Suppressor macrophage (primary cell): ENCODE measurements around the gene CDKL1.
"Not testable (repeated sequence)": the region's sequence is repeated elsewhere in the genome, so short reads cannot be mapped to it uniquely, and the experiment has no call there.

Experiments used
- DNase-seq, 4 experiments: peaks; one replicate each; pipeline ENCODE4 v3.0.0-alpha.2; 2020 to 2022

The CDKL1 gene

GRCh38 chr14:50321009-50321660 is 75.5 kb downstream of the CDKL1 start:
- peak; percentile 79 to 92 (median 85) for DNase-seq

- peak in 2 of 4 experiments; percentile 11 to 17 for DNase-seq
Measured at GRCh38 chr14:50320283-50320682, 76.4 kb downstream of the CDKL1 start.

- DNase-seq: peak in 1 of 4 experiments; percentile 26
Measured at GRCh38 chr14:50319721-50320120, 77.0 kb downstream of the CDKL1 start.

- DNase-seq: peak in 1 of 4 experiments; percentile 22
Measured at GRCh38 chr14:50319293-50319692, 77.4 kb downstream of the CDKL1 start.

GRCh38 chr14:50318031-50318626 is 78.6 kb downstream of the CDKL1 start:
- peak in 3 of 4 experiments; percentile 15 to 67 (median 31) for DNase-seq

GRCh38 chr14:50314098-50314497 is 82.6 kb downstream of the CDKL1 start:
- DNase-seq: not testable (repeated sequence)

- no peak for DNase-seq
Measured at GRCh38 chr14:50312734-50313054, 84.0 kb downstream of the CDKL1 start.

- peak; percentile 97 to 98 (median 98) for DNase-seq
Measured at GRCh38 chr14:50311972-50312733, 84.5 kb downstream of the CDKL1 start, which contains the start of the genes DMAC2L and L2HGDH. Gene DMAC2L (plus strand): TSS chr14:50312324. CDS start chr14:50321488, 9,164 bp downstream. Gene L2HGDH (minus strand): TSS chr14:50312229. CDS start chr14:50312150, 79 bp downstream.

- DNase-seq: peak in 3 of 4 experiments; percentile 9 to 15 (median 11)
Measured at GRCh38 chr14:50311337-50311971, 85.2 kb downstream of the CDKL1 start.

- DNase-seq: no peak
Measured at GRCh38 chr14:50310445-50310844, 86.2 kb downstream of the CDKL1 start.

GRCh38 chr14:50308363-50308915 is 88.2 kb downstream of the CDKL1 start:
- no peak for DNase-seq

GRCh38 chr14:50303744-50304471 is 92.8 kb downstream of the CDKL1 start:
- DNase-seq: peak; percentile 78 to 91 (median 86)

- DNase-seq: no peak
Measured at GRCh38 chr14:50301914-50302313, 94.8 kb downstream of the CDKL1 start.

- no peak for DNase-seq
Measured at GRCh38 chr14:50299585-50299984, 97.1 kb downstream of the CDKL1 start.

GRCh38 chr14:50290306-50290705 is 106.4 kb downstream of the CDKL1 start:
- no peak for DNase-seq

GRCh38 chr14:50288146-50288545 is 108.5 kb downstream of the CDKL1 start:
- no peak for DNase-seq

- DNase-seq: no peak
Measured at GRCh38 chr14:50285861-50286260, 110.8 kb downstream of the CDKL1 start.
